NCI-H2196 treated with DMSO at 0.1 percent for 48 hours (cell line): ENCODE measurements around the gene IPO9.

Source experiments
- DNase-seq: peaks from one replicate; lab custom pipeline; 2025; ENCODE audit not compliant: unreplicated experiment; lab: John Stamatoyannopoulos, UW

Gene IPO9

DNA sequence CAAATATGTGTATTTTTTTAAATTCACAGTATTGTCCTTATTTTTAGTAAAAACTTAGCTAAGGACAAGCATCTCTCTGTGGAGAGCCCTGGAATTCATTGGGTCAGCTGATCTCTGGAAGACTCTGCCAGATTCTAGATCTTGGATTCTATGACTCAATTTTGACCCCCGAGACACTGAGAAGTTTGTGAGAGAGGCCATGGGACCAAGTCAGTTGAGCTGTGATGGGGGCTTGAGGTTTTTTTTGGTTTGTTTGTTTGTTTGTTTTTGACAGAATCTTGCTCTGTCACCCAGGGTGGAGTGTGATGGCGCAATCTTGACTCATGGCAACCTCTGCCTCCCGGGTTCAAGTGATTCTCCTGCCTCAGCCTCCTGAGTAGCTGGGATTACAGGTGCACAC lies 73.2 kb downstream of the IPO9 start:
- no peak for DNase-seq

DNA sequence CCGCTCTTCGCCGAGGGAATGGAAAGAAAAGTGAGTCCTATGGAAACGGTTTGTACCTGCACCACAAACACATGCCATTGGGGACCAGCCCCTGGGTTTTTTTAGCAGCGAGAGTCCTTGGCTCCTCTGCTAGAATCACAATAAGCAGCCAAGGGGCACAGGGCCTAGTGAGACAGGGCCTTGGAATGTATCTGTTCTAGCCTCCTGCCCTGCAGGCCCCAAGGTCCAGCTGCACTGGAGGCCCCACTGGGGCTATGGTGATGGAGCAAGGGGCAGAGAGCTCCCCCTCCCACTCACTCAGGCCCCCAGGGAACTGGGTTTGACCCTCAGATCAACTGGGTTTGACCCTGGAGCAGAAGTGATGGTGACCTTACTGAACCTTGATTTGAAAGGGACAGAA lies 74.2 kb downstream of the IPO9 start:
- no peak for DNase-seq

DNA sequence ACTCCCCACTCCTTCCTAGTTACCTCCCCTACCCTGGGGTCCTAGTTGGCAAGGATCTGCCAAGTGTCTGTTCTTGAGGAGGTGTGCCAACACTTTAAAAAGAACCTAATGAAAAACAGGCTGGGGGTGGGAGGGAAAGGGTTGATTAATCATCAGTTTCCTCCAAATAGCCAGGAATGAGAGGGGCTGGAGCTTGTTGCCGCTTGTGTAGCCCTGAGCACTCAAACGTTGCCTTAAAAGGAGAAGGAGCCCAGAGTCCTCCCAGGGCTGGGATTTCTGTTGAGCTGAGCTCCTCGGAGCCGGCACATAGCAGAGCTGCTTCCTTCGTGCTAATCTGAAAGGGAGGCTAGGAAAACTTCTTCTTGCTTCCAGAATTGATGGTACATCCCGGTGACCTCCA lies 75.6 kb downstream of the IPO9 start:
- DNase-seq, result no peak

GRCh38 chr1:201905234-201905890 lies 76.4 kb downstream of the IPO9 start:
- no peak for DNase-seq

DNA sequence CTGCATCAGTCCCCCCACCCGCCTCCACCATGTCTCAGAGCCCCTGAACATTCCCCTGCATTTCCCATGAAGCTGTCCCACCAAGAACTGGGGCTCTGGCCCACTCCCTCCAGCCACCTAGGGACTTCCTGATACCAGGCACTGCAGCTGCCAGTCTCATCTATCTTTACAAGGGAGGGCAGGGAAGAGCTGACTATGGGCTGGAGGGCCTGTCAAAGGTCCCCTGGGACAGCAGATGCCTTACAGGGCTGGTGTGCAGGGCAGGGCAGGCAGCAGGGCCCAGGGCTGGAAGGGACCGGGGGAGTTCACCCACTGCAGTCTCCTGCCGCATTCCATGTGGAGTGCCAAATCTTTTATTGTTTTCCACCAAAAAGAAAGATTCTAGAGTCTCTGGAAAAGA lies 77.4 kb downstream of the IPO9 start:
- DNase-seq, result no peak

DNA sequence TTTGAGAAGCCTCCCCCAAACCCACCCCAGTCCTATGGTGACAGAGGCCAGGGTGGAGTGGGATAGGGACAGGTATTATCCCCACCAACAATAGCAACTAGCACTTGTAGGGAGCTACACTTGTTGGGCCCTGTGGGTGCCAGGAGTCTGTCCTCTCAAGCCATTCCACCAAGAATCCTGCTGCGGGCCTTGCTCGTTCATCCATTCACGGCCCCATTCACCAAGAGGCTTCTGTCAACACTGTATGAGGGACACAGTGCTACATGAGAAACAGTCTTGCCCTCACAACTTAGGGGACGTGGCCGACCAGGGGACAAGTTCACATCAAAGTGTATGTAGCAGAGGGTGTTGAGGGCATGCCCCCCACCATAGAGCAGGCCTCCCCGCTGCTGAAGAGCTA lies 78.7 kb downstream of the IPO9 start:
- no peak for DNase-seq

GRCh38 chr1:201911826-201912571 lies 83.0 kb downstream of the IPO9 start:
- DNase-seq, result no peak

DNA sequence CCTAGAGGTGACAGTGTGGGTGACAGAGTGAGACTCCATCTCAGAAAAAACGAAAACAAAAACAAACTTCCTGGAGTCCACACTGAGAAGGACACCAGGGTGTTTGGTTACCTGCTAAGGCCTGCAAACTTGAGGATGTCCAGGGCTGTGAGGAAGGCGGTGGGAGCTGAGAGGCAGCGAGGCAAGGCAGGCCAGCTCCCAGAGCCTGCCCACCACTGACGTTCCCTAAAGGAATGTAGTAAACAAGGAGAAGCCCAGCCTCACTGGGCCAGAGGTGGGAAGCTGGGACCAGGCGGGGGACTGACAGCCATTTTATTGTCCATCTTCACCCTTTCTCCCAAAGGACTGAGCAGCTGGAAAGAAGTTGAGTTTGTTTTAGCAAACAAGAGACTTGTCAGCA lies 83.9 kb downstream of the IPO9 start:
- DNase-seq, result no peak

- no peak for DNase-seq
Observed at GRCh38 chr1:201914456-201915235, 85.7 kb downstream of the IPO9 start.

DNA sequence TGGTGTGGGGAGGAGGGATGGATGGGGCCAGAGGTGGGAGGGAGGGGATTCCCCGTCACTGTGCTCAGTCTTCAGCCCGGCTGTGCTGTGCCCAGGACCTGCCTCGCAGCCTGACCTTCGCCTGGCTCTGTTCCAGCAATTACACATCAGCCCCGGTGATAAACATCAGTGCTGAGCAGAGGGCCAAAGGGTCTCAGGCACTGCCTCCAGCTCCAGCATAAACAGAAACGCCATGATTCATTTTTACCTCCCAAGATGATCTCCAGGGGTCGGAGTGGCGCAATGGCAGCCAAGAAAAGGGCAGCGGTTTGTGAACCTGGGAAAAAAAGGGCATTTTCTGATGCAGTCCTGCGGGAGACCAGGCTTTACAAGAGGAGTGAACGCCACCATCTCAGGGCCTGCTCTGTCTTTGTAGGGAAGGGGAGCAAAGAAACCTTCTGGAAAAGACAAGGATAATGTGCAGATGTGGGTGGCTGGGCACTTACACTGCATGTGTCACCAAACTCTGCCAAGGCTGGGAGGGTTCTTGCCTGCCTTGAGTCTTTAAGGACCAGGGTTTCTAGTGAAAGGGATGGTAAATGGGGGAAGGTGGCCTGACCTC lies 87.8 kb downstream of the IPO9 start:
- DNase-seq, result no peak

DNA sequence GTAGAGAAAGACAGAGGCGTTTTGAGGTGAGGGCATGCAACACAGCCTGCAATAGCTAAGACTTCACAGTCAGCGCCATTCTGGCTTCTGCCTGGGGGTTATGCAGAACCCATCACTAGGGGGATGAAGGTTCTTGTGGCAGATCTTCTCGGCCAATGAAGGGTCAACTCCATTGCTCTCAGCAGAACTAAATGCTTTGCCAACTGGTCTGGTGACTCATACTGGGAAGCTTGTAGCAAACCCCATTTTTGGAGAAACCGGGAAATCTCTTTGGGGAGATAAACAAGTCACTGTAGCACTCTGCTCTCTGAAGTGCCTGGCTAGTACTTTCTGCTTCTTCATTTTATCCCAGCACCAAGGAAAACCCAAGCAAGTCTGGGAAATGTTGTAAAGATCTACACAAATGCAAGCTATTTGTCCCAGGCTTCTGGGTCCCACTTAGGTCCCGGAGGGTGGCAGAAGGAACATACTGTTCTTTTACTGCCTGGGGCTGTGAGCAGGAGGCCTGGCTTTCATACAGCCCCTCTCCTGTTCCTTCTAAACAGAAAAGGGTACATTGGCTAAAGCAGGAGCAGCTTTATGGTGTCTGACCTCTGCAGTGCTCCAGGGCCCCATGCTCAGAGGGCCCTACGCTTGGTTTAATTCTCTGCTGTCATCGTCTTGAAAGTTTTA lies 88.5 kb downstream of the IPO9 start:
- DNase-seq, result no peak

DNA sequence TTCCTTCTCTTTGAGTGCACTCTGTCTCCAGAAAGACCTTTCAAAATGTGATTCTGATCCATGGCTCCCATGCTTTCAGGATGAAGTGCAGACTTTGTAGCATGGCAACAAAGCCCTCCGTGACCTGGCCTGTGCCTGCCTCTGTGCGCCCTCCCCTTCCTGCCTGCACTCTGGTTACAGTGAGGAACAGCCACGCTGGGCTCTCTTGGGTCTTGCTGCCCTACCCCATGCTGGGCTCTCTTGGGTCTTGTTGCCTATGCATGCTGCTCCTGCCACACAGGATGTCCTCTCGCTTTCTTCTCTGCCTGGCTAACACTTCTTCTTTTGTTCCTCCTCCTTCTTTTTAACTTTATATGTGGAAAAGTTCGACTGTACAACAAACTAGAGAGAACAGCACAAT lies 89.4 kb downstream of the IPO9 start:
- DNase-seq, result no peak

DNA sequence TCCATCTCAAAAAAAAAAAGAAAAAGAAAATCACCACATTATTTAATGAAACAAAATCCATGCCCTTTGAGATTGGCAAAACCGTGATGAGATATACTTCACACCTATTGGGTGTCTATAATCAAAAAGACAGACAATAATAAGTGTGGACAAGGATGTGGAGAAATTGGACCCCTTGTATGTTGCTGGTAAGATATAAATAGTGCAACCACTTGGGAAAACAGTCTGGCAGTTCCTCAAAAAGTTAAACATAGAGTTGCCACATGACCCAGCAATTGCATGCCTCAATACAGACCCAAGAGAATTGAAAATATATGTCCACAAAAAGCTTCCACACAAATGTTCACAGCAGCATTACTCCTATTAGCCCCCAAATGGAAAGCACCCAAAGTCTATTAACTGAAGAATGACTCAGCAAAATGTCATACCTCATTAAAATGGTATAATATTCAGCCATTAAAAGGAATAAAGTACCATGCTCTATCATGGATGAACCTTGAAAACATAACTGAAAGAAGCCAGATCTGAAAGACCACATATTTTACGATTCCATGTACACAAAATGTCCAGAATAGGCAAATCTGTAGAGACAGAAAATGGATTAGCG lies 93.1 kb downstream of the IPO9 start:
- DNase-seq, result no peak

GRCh38 chr1:201925301-201925567 lies 96.3 kb downstream of the IPO9 start:
- DNase-seq, result no peak

- no peak for DNase-seq
Observed at GRCh38 chr1:201925981-201926645, 97.2 kb downstream of the IPO9 start.

DNA sequence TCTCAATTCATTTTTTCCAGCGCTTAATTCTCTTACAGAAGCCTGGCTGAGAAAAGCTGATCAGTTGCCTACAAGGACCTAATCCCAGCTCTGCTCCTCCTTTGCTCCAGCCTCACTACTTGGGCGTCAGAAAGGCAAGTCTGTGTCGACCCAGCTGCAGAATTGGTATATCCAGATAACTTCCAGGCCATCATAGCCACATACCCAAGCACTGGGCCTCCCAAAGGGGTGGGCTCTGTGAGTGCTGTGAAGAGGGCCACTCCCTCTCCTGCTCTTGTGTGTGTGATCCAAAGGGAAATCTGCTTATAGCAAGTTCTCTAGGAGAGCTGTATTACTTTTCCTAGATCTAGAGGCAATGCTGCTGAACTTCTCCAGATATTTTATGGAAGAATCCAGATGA lies 99.3 kb downstream of the IPO9 start:
- no peak for DNase-seq

GRCh38 chr1:201930137-201930536 lies 101.2 kb downstream of the IPO9 start:
- no peak for DNase-seq

- no peak for DNase-seq
Observed at GRCh38 chr1:201930803-201931202, 101.8 kb downstream of the IPO9 start.
